Measurements from ENCODE around the gene PRKG1. TPM values are rescaled to one million over a fixed set of nuclear protein-coding genes. Genes with fewer than 3 reads are reported as not detected.

The PRKG1 gene
- total RNA-seq, 4 donors from 2014 or later: 1.2 to 6.5 (median 2.7) TPM

DNA sequence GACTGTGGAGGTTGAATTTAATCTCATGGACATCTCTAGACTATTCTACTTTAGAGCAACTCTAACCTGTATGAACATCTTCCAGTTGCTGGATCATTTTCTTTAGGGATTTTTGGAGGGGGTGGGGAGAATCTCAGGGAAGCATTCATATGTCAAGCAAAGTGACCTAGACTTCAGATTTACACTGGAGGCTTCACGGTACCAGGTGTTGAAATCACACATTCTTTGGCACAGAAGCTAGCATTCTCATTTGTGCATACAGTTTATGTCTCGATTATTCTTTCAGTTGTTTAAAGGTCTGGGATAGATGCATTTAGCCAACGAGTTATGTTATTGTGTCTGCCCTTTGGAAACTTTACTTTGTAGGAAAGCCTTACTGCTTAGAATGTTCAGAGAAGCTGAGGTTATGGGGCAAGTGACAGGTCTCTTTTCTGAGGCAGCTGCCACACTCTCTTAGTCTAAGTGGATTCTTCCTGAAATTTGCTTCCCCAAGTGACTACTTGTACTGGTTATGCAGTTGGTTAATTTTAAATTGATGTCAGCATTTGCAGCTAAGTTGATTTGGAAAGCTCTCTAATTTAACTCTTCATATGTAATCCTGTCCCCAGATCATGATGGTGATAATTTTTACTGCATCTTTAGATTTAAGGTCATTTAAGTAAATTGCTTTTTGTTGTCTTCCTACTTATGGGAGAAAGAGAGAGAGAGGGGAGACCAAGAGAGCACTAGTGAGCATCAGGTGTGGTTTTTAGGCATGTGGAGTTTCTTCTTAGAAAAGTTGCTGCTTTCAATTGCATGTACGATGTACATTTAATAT, 153.8 kb downstream of the PRKG1 start:
- H3K4me1 ChIP-seq: peaks cover 3% of the 10 kb centered on the region
- 60% methylated on average over 4 of the region's 4 CpGs for WGBS
- no peak overlapping the region for H3K27ac ChIP-seq
- no peak for DNase-seq (ENCODE audit: low spot score in 2 of 2)
- H3K4me3 ChIP-seq: no peak overlapping the region
- H3K9me3 ChIP-seq: no peaks in the 10 kb centered on the region
- no peak for TF ChIP-seq POLR2A (IDR thresholded peaks at IDR 0.05)
- H3K27me3 ChIP-seq: no peaks in the 10 kb centered on the region
- H3K36me3 ChIP-seq: no peaks in the 10 kb centered on the region

DNA sequence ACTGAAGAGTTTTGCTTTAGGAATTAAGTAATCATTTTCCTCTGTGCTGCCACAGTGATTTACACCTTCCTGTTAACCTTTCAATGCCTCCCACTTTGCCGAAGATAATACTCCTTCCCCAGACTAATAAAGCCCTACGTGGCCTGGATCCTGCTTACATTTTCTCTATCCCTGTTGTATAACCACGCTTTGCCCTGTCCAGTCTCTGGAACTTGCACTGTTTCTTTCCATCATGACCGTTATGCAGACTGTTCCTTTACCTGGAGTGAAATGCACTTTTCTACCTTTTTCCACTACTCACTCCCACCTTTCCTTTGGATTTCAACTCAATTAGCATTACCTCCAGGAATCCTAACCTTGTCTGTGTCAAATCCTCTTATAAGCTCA, 154.4 kb downstream of the PRKG1 start:
- Histone ChIP-seq H3K36me3 (no peaks in the 10 kb centered on the region), H3K4me3 (no peak overlapping the region), H3K4me1 (peaks cover 3% of the 10 kb centered on the region), H3K27me3 (no peaks in the 10 kb centered on the region), H3K27ac (no peak overlapping the region), H3K9me3 (no peaks in the 10 kb centered on the region)
- no peak for DNase-seq (ENCODE audit: low spot score in 2 of 2)
- WGBS: 69% methylated on average over 4 of the region's 4 CpGs
- TF ChIP-seq POLR2A (IDR thresholded peaks at IDR 0.05): no peak

DNA sequence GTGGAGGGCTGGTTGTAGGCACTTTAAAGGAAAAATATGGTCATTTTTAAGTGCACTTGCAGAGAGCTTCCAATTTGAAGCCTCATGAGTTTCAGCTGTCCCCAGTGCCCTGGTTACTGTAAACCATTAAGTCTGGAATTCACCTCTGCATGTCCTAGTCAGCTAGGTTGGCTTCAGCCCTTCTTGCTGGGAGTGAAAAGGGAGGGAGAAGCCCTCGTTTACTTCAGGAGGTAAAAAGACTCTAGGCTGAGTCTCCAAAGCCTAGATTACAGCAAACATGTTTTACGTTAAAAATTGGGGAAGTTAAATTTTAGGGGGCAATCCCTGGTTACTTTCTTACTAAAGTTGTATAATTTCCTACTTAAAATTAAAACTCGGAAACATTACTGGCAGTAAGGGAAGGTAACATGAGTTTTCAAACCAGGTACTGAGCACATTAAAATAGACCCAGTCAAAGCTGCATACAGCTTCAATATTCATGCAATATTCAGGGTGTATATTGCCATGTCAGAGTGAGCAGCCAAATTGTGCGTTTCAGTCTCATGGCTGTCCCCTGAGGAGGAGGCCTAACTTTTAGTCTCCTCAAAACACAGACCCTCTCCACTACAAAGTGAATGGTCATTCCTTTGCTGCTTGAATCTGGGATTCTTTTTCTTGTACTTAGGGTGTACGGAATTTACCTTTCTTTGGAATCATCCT, 156.7 kb downstream of the PRKG1 start:
- no peak overlapping the region for H3K27ac ChIP-seq
- H3K4me1 ChIP-seq: peaks cover 3% of the 10 kb centered on the region
- DNase-seq (ENCODE audit: low spot score in 2 of 2): no peak
- TF ChIP-seq, protein P1, sequence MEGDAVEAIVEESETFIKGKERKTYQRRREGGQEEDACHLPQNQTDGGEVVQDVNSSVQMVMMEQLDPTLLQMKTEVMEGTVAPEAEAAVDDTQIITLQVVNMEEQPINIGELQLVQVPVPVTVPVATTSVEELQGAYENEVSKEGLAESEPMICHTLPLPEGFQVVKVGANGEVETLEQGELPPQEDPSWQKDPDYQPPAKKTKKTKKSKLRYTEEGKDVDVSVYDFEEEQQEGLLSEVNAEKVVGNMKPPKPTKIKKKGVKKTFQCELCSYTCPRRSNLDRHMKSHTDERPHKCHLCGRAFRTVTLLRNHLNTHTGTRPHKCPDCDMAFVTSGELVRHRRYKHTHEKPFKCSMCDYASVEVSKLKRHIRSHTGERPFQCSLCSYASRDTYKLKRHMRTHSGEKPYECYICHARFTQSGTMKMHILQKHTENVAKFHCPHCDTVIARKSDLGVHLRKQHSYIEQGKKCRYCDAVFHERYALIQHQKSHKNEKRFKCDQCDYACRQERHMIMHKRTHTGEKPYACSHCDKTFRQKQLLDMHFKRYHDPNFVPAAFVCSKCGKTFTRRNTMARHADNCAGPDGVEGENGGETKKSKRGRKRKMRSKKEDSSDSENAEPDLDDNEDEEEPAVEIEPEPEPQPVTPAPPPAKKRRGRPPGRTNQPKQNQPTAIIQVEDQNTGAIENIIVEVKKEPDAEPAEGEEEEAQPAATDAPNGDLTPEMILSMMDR (IDR thresholded peaks at IDR 0.05): no peak
- TF ChIP-seq POLR2AphosphoS5 (IDR thresholded peaks at IDR 0.05): no peak
- TF ChIP-seq EP300 (IDR thresholded peaks at IDR 0.05): no peak
- no peak for TF ChIP-seq POLR2A (IDR thresholded peaks at IDR 0.05)
- H3K27me3 ChIP-seq: no peaks in the 10 kb centered on the region
- no peak overlapping the region for H3K4me3 ChIP-seq
- 77% methylated on average over 5 of the region's 5 CpGs for WGBS
- H3K9me3 ChIP-seq: no peaks in the 10 kb centered on the region
- H3K36me3 ChIP-seq: no peaks in the 10 kb centered on the region

DNA sequence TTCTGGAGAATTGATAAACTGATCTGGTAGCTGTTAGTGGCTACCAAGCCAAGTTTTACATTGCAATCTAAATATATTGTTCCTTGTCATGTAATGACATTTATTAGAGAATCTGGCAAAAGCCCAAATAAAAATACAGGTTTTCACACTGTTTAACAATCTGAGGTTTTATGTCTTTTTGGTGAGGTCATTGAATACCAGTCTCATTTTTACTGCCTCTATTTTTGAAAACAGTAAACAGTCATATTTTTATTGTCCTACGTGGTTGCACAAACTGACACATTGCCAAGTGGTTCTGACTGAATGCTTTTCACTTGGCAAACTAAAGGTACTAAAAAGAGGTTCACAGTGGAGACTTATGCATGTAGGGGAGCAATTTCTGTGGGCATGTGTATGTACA, 157.5 kb downstream of the PRKG1 start:
- TF ChIP-seq POLR2AphosphoS5 (IDR thresholded peaks at IDR 0.05) (no peak), EP300 (IDR thresholded peaks at IDR 0.05) (no peak), POLR2A (IDR thresholded peaks at IDR 0.05) (no peak)
- TF ChIP-seq, protein P1 (IDR thresholded peaks at IDR 0.05): no peak
- WGBS: 13% methylated on average over 1 of the region's 1 CpG
- Histone ChIP-seq H3K4me1 (peaks cover 3% of the 10 kb centered on the region), H3K27me3 (no peaks in the 10 kb centered on the region), H3K9me3 (no peaks in the 10 kb centered on the region), H3K4me3 (no peak overlapping the region), H3K36me3 (no peaks in the 10 kb centered on the region), H3K27ac (no peak overlapping the region)
- DNase-seq (ENCODE audit: low spot score in 2 of 2): no peak

DNA sequence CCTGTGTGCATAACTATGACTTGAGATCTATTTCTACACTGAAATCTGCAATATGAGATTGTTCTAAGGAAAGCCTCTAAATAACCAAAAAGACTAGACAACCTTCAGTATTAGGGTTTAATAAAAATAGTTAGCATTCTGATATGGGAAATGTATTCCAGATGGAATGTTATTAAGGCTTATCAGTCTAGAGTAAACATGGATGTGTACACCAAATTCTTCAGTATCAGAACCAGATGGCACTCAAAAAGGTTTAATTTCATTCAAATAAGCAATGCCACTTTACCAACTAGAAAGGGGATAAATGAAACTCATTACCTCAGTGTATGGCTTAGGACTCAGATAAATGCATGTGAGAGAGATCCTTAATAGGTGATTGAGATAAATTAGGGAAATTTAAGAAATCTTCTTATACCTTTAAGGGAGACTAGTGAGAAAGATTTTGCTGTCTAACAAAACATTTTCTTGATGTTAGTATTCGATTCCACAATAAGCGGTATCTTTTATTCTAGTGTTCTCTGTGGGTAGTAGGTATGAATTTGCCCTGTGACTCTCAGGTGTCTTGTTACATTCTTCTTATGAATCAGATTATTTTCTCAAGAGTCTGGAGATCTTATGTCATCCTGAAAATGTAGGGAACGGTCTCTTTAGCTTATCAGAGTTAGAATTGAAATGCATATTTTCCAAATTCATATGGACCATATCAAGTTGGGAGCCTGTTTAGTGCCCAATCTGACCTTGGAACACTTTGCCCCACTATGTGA, 159.2 kb downstream of the PRKG1 start:
- H3K4me3 ChIP-seq: no peak overlapping the region
- WGBS: 99% methylated on average over 3 of the region's 3 CpGs

More for the DNA sequence above, 159.2 kb downstream of the PRKG1 start:
- TF ChIP-seq POLR2AphosphoS5 (IDR thresholded peaks at IDR 0.05) (no peak), POLR2A (IDR thresholded peaks at IDR 0.05) (no peak), EP300 (IDR thresholded peaks at IDR 0.05) (no peak)
- TF ChIP-seq, protein P1 (IDR thresholded peaks at IDR 0.05): no peak
- no peaks in the 10 kb centered on the region for H3K9me3 ChIP-seq
- no peak overlapping the region for H3K27ac ChIP-seq
- no peak for DNase-seq (ENCODE audit: low spot score in 2 of 2)
- peaks cover 3% of the 10 kb centered on the region for H3K4me1 ChIP-seq
- no peaks in the 10 kb centered on the region for H3K36me3 ChIP-seq
- no peaks in the 10 kb centered on the region for H3K27me3 ChIP-seq
